HCT116 (cell line): ENCODE results near the gene CABS1.

Experiments
- ATF3 ChIP-seq: IDR thresholded peaks from 2 replicates; pipeline ENCODE4 v1.6.1; 2012
- CTCF ChIP-seq, 3 experiments: fragments of 200-600 bp in 1 of 3; sonication (generic) in 1 of 3; IDR thresholded peaks in 2 of 3; conservative IDR thresholded peaks in 1 of 3; 2 replicates each; pipeline ENCODE4 v1.5.1; 2012 to 2017; ENCODE audit warnings: low read depth in 2 of 3, low read length in 2 of 3, antibody characterized with exemption in 1 of 3, borderline replicate concordance in 1 of 3, control low read depth in 1 of 3, mild to moderate bottlenecking in 1 of 3, mixed read lengths in 1 of 3, mixed run types in 1 of 3, moderate library complexity in 1 of 3; ENCODE audit not compliant: insufficient read depth in 1 of 3
- EZH2phosphoT487 ChIP-seq: fragments of 200-600 bp; IDR thresholded peaks from 2 replicates; pipeline ENCODE4 v1.6.1; 2018; ENCODE audit warnings: antibody characterized with exemption, borderline replicate concordance
- JUND ChIP-seq: IDR thresholded peaks from 2 replicates; pipeline ENCODE4 v1.6.1; 2012
- MAX ChIP-seq: IDR thresholded peaks from 2 replicates; pipeline ENCODE4 v1.6.1; 2012
- POLR2A ChIP-seq: IDR thresholded peaks from 2 replicates; pipeline ENCODE4 v1.7.0; 2011; ENCODE audit warnings: borderline replicate concordance; ENCODE audit not compliant: insufficient read depth, insufficient read length; ENCODE audit errors: extremely low read depth
- POLR2AphosphoS5 ChIP-seq: IDR thresholded peaks from 2 replicates; pipeline ENCODE4 v1.6.1; 2011; ENCODE audit warnings: mild to moderate bottlenecking, low read depth, low read length, moderate library complexity
- RAD21 ChIP-seq: IDR thresholded peaks from 2 replicates; pipeline ENCODE4 v1.6.1; 2012; ENCODE audit warnings: low read depth, mild to moderate bottlenecking
- REST ChIP-seq: IDR thresholded peaks from 2 replicates; pipeline ENCODE4 v1.6.1; 2012; ENCODE audit warnings: low read depth
- SP1 ChIP-seq: IDR thresholded peaks from 2 replicates; pipeline ENCODE4 v1.6.1; 2012; ENCODE audit warnings: low read depth
- ZFX ChIP-seq: fragments of 450-650 bp; IDR thresholded peaks from 2 replicates; pipeline ENCODE4 v1.6.1; 2017
- ZNF274 ChIP-seq: fragments of 200-500 bp; sonication (Bioruptor generic); IDR thresholded peaks from 2 replicates; pipeline ENCODE4 v1.6.1; 2014; ENCODE audit warnings: mild to moderate bottlenecking, low read depth, low read length, inconsistent platforms

- TF ChIP-seq CTCF (IDR thresholded peaks at IDR 0.05 in 2 of 3, conservative IDR thresholded peaks at IDR 0.05 in 1 of 3; ENCODE audit: borderline replicate concordance in 1 of 3, insufficient read depth in 1 of 3, low read depth in 2 of 3, low read length in 2 of 3), result no peak
- TF ChIP-seq ZFX, result no peak
- TF ChIP-seq MAX, result no peak
- TF ChIP-seq SP1, result no peak
- TF ChIP-seq REST, result no peak
- TF ChIP-seq POLR2A, result no peak
- no peak for TF ChIP-seq ZNF274
- no peak for TF ChIP-seq JUND
- no peak for TF ChIP-seq POLR2AphosphoS5
- no peak for TF ChIP-seq ATF3
- TF ChIP-seq EZH2phosphoT487, result no peak
- no peak for TF ChIP-seq RAD21
Measured at GRCh38 chr4:70305601-70306000, 29.2 kb upstream of the CABS1 start.
